ENCODE results near the gene TTC33.
"Not testable (repeated sequence)": the region's sequence is repeated elsewhere in the genome, so short reads cannot be mapped to it uniquely, and the experiment has no call there.

TTC33 gene

GRCh38 chr5:40717281-40717680 lies 38.5 kb downstream of the TTC33 start:
- peak; percentile 46 for DNase-seq (ENCODE audit: low read depth)

DNA sequence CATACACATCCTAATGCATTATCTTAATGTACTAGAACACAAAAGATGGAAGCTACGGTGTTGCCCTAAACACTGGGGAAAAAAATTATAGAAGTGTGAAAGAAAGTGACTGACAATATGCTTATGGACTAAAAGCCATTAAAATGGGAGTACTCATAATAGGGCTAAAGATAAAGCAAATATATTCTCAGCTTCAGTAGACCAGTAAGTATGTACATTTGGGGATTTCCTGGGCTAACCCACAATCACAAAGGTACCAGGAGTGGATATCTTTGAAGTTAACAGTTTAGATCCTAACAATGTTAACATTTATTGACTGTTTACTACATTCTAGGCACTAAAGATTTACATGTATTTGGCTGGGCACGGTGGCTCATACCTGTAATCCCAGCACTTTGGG lies 39.2 kb downstream of the TTC33 start:
- DNase-seq (ENCODE audit: low read depth) = no peak

GRCh38 chr5:40716000-40716399 lies 39.8 kb downstream of the TTC33 start:
- DNase-seq (ENCODE audit: low read depth) = peak; percentile 42

DNA sequence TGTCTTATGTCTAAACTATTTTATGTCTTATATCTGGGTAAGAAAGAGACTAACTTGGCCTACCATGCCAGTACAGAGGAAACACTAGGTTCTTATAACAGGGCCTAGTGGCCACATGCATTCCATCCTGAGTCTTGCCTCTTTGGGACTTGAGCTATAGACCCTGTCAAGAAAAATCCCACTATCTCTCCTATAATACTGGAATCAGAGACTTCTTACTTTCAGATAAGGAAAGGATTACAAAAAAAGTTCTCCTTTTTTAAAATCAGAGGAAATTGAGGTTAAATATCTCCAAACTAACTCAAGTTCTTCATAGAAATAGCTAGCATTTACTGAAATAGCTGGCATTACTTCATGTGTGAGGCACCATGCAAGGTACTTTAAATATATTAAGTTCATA lies 41.8 kb downstream of the TTC33 start:
- DNase-seq (ENCODE audit: low read depth) = no peak

- not testable (repeated sequence) for DNase-seq (ENCODE audit: low read depth)
These were observed 45.2 kb downstream of the TTC33 start for GRCh38 chr5:40710575-40710974.

- not testable (repeated sequence) for DNase-seq (ENCODE audit: low read depth)
These were observed 50.3 kb downstream of the TTC33 start for GRCh38 chr5:40705484-40705883.

GRCh38 chr5:40702027-40702426 lies 53.7 kb downstream of the TTC33 start:
- DNase-seq (ENCODE audit: low read depth) = not testable (repeated sequence)

DNA sequence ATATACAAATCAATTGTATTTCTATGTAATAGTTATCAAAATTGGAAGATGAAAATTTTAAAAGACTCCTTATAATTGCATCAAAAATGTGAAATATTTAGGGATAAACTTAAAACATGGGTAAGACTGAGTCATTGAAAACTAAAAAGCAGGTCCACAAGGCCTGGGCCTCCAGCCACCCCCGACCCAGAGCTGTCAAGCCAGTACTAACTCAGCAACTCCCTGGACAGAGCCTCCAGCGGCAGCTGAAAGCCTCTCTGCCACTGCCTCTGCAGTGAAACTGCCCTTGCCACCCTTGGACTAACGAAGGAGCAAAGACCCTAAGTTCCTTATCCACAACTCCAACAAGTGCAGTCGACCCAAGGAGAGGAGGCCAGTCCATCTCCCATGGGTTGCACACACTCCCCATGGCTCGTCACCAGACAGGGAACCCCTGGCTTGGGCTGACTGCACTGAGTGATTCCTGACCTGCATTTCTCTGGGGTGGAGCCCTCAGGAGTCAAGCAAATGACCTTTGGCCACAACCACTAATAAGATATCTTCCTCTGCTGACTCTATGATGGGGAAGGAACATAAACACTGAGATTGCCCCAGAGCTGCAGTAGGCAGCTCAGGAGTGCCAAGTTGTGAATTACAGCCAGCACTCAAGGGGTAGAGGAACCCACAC lies 55.5 kb downstream of the TTC33 start:
- no peak for DNase-seq (ENCODE audit: low read depth)

- DNase-seq (ENCODE audit: low read depth) = no peak
These were observed 61.3 kb downstream of the TTC33 start for GRCh38 chr5:40694433-40694832.

- DNase-seq (ENCODE audit: low read depth) = no peak
These were observed 63.9 kb downstream of the TTC33 start for GRCh38 chr5:40691894-40692293.

- DNase-seq (ENCODE audit: low read depth) = no peak
These were observed 65.5 kb downstream of the TTC33 start for GRCh38 chr5:40690267-40690666.

DNA sequence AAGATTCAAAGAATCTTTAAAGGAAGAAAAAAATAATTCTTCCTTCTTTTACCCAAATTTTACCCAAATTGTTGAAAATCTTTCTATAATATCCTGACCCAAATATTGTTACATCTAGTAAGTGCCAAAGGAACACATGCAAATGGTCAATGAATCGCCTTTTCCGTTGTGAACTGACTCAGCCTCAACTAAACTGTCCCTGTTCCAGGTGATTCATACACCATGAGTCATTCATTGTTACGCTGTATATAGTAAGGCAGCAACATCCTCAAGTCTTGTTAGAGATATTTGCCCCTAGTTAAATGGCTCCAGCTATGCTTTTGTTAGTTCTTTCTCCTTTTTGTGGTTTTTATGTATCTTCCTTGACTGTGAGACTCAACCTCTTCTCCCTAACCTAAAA lies 66.3 kb downstream of the TTC33 start:
- peak; percentile 99 for DNase-seq (ENCODE audit: low read depth)

DNA sequence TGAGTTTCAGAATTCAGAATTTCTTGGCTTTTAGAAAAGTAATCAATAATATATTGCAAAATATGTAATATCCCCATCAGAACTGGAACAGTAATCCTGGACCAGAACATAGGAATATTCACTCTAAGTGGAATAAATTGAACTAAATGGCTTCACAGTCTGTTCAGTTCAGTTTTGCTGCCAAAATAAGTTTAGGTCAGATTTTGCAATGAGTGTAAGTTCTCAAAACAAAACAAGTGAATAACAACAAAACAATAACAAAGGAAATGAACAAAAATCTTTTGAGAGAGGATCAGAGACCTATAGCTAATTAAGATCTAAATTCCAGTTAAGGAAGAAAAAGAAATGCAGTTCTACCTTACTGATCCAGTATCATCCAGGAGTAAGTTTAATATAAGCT lies 66.8 kb downstream of the TTC33 start:
- no peak for DNase-seq (ENCODE audit: low read depth)

DNA sequence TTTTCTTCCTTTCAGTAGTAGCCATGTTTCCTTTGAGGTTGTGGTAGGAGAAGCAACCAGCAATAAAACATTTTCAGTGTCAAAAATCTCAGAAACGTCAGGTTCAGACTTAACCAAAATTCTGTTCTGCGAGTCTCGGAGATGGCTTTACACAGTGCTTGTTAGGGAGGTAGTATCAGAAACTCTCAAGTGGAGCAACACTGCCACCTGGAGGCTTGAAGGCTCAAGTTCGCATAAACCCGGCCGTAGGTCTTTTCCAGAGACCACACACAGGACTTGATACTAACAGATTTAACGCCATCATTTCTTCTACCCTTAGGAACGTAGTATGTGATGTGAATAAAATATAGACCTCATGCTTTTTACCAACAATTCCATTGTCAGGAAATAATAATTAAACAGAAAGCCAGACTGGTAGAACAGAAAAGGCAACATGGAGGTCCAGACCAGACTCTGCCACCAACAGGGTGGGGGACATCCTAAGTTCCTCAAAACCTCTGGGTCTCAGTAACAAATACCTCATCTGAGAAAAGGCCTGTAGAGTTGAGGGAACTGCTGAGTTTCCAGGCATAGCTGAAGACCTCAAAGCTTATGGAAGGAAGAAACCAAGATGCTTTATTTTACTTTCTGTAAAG lies 67.5 kb downstream of the TTC33 start:
- DNase-seq (ENCODE audit: low read depth) = peak; percentile 89

- no peak for DNase-seq (ENCODE audit: low read depth)
These were observed 68.4 kb downstream of the TTC33 start for GRCh38 chr5:40687321-40687720.

DNA sequence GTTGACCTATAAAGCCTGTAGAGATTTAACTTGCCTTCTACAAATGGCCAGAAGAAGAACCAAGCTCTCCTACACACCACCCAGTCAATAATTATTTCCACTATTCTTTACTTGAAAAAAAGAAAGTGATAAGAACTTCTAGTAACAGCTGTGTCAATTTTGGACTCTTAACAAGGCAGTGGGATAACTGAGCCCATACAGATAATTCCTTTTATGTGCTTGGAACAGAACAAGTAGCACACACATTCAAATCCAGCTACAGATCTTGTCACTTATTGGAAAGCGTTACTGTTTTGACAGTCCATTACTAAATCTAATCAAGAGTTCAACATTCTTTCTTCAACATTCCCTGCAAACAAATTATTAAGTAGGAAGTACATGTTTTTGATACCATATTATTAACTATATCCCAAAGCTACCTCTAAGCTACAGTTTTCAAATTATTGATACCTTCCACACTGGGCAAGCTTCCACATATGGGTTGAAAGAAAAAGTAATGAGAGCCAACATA lies 69.7 kb downstream of the TTC33 start:
- DNase-seq (ENCODE audit: low read depth) = no peak

DNA sequence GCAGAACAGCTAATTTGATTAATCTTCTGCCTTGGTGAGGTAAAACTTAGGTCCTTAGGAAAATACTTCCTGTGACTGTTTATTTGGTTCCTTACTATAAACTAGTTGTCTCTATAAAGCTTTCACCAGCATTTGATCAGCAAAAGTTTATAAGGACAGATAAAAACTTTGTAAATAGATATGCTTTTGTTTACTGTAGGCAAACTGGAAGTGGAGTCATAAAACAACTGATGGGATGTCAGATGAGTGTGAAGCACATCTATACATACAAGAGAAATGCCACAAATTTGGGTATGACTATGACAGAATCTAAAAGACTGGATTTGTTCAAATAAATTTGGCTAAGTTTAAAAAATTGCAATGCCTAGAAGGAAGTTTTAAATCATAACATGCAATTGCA lies 70.6 kb downstream of the TTC33 start:
- DNase-seq (ENCODE audit: low read depth) = no peak

DNA sequence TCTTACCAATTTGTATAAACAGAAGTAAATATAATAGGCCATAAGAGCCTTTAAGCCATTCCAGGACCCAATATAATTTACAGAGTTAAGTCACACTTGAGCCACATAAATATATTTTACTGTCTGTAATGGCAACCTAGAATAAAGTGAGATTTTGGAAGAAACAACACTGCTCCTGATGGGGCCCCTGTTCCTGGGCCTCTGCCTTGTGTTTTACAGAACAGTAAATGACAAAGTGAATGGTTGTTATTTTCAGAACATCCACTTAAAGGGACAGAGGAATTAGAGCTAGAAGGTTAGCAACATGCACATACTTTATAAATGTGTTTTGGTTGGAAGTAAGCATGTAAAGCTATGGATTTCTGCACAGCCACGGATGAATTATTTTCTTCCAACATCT lies 72.5 kb downstream of the TTC33 start:
- no peak for DNase-seq (ENCODE audit: low read depth)

DNA sequence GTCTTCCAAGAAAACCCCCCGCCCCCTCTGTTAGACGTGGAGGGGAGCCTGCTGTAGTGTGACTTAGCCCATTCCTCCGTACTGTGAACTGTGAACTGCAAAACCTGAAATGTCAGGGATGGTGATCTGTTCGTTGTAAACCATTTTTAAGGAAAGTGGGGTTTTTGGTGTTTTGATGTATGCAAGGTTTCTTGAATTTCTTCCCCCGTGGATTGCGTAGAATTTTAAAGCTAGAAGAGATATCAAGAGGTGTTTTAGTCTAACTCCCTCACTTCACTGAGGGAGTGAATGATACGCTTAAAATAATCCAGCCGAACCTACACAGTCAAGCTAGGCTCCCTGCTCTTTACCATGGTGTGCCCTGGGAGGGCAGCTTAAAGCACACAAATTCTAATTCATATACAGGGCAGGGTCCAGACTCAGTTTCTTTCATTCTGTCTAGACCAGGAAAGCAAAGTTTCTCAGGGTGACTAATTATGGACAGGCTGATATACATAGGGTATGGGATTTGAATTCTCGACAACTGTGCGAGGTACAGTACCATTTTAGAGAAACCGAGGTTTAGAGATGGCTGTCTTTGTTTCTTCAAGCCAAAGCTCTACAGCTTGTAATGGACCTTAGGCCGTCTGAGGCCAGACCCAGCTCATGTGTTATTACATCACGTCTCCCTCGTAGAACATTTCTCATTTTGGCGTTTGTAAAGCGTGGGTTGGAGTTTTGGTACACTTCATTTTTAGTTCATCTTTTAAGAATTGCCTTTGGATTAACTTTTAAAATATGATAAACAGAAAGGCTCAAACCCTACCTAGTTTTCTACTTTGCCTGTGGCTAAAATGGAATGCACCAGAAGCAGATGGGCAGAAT lies 73.4 kb downstream of the TTC33 start:
- no peak for DNase-seq (ENCODE audit: low read depth)

DNA sequence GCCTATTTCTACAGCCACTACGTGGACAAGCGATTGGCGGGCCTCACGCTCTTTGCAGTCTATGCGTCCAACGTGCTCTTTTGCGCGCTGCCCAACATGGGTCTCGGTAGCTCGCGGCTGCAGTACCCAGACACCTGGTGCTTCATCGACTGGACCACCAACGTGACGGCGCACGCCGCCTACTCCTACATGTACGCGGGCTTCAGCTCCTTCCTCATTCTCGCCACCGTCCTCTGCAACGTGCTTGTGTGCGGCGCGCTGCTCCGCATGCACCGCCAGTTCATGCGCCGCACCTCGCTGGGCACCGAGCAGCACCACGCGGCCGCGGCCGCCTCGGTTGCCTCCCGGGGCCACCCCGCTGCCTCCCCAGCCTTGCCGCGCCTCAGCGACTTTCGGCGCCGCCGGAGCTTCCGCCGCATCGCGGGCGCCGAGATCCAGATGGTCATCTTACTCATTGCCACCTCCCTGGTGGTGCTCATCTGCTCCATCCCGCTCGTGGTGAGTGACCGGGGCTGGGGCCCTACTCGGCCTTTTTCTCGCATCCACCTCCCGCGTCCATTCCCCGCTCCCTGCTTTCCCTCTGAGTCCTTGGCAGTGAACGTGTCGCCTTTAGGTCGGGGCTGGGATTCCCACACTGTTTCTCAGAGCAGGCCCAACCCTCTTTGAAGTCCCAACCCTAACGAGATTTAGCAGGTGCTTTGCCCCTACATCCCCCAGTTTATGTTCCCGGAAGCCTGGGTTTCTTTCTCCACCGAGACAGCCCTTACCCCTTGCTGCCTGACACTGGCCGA lies 74.2 kb downstream of the TTC33 start:
- DNase-seq (ENCODE audit: low read depth) = no peak

DNA sequence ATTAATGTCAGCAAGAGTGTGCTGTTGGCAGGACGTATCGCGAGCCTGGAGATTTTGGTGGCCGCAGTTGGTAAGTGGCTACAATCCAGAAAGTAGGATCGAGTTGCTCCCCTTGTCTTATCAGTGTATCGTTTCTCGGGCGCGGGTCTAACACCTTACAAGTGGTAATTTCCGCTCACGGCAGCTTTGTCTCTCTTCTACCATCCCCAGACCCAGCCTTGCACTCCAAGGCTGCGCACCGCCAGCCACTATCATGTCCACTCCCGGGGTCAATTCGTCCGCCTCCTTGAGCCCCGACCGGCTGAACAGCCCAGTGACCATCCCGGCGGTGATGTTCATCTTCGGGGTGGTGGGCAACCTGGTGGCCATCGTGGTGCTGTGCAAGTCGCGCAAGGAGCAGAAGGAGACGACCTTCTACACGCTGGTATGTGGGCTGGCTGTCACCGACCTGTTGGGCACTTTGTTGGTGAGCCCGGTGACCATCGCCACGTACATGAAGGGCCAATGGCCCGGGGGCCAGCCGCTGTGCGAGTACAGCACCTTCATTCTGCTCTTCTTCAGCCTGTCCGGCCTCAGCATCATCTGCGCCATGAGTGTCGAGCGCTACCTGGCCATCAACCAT lies 74.9 kb downstream of the TTC33 start:
- peak; percentile 46 for DNase-seq (ENCODE audit: low read depth)

All from ELR (cell line).